Stimulated activated CD4-positive, alpha-beta T cell treated with anti-CD3 and anti-CD28 coated beads, Interleukin-12 subunit alpha, Interleukin-12 subunit beta, amount 100 ng/mL, for 48 hours (primary cell): ENCODE measurements around the gene WWOX.

Source experiments
- DNase-seq, 3 donors: peaks; one replicate each; pipeline ENCODE4 v3.0.0-alpha.2; 2020; ENCODE audit warnings: low read depth in 2 of 3, low spot score in 1 of 3

WWOX gene

GRCh38 chr16:78778101-78779004 lies 678.9 kb downstream of the WWOX start:
- peak; percentile 46 to 73 (median 53) for DNase-seq

- no peak for DNase-seq
Measured at GRCh38 chr16:78780808-78781207, 681.4 kb downstream of the WWOX start.

DNA sequence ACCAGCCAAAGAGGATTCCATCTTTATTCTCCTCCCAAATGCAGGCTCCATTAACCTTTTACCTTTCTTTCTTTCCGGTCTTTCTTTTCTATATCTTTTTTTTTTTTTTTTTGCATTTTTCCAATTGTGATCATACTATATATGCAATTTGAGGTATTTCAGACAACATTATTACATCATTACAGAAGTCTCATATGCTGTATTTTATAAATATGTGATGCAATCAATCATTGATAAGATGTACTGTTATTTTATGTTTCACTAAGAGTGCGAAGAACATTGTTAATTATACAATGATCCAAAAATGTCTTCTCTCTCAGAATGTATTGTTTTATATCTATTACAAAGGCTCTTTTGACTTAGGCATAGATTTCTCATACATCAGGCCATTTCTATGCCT lies 683.1 kb downstream of the WWOX start:
- DNase-seq: no peak

DNA sequence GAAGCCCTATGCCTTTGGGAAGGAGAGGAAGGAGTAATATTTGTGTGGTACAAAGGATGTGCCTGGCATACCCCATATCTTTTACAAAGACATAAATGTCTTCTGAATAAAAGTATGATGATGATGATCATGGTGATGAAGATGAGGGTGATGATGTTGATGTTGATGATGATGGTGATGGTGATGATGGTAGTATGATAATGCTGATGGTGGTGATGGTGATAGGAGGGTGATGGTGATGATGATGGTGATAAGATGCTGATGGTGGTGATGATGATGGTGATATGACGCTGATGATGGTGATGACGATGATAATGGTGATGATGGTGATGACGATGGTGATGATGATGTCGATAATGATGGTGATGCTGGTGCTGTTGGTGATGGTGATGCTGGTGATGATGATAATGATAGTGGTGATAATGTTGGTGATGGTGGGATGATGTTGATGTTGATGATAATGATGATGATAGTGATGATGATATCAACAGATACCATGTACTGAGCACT lies 684.2 kb downstream of the WWOX start:
- DNase-seq: no peak

- no peak for DNase-seq
Measured at GRCh38 chr16:78784771-78785170, 685.3 kb downstream of the WWOX start.

DNA sequence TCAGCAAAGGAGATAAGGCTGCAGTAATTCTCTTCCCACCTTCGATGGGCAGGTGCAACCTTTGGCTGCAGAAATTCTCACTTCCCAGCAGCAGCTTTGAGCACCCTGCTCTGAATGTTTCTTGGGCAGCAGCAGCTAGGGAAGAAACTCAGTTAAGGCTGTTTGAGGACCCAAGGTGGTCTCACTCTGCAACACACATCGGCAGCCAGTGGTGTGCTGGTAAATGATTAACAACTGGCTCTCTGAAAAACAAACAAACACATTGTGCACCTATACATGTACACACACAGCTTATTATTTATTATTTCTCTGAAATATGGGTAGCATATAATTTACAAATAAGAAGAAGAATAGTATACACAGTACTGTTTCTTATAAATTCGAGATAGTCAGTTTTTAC lies 685.8 kb downstream of the WWOX start:
- no peak for DNase-seq

- no peak for DNase-seq
Measured at GRCh38 chr16:78786635-78787034, 687.2 kb downstream of the WWOX start.

GRCh38 chr16:78788276-78788675 lies 688.8 kb downstream of the WWOX start:
- DNase-seq: no peak

- no peak for DNase-seq
Measured at GRCh38 chr16:78788696-78789095, 689.2 kb downstream of the WWOX start.

DNA sequence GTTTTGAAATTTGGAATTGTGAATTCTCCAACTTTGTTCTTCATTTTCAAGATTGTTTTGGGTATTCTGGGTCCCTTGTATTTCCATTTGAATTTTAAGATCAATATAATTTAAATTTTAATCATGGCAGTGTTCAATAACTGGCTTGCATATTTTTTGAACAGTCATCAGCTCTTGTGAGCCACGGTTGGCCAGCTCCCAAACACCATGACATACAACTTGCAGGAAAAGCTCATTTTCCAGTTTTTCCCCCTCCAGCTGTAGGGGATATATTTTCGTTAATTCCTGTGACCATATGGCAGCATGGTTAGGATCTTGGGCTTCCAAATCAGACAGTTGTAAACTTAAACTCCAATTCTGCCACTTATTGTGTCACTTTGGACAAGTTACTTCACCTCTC lies 690.1 kb downstream of the WWOX start:
- no peak for DNase-seq

DNA sequence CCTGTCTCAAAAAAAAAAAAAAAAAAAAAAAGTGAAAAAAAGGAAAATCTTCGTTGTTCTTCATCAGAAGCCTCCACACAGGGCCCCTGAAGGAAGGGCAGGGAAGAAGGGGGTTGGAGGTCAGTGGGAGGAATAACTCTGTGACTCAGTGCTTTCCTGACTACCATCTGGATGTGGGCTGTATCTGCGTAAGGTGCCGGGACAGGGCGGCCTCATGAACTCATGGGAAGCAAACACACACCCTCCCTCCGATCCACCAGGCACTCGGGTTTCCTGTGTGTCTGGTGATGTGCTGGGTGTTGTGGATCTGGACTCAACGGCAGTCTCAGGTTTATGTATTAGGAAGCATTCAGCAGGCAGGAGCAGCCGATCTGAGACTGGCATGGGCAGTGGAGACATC lies 691.6 kb downstream of the WWOX start:
- DNase-seq: no peak

DNA sequence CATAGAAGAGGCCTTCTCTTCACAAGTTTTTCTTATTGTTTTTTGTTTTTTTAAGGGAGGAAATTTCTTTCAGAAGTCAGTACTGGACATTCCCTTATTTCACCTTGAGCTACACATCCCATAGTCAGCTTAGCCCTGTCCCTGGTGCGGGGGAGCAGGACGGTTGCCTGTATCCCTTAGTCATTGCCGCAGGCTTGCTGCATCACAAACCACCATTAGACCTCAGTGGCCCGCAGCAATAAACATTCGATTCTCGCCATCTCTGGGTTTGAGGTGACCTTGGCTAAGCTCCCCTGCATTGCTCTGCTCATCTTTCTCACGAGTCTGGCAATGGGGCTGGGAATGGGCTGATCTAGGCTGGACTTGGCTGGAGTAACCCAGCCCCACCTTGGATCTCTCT lies 692.5 kb downstream of the WWOX start:
- DNase-seq: no peak

- DNase-seq: no peak
Measured at GRCh38 chr16:78792952-78793351, 693.5 kb downstream of the WWOX start.

- DNase-seq: no peak
Measured at GRCh38 chr16:78794581-78795250, 695.3 kb downstream of the WWOX start.

- no peak for DNase-seq
Measured at GRCh38 chr16:78795433-78795832, 696.0 kb downstream of the WWOX start.

- peak in 1 of 3 donors; percentile 55 for DNase-seq
Measured at GRCh38 chr16:78796221-78796866, 696.9 kb downstream of the WWOX start.

DNA sequence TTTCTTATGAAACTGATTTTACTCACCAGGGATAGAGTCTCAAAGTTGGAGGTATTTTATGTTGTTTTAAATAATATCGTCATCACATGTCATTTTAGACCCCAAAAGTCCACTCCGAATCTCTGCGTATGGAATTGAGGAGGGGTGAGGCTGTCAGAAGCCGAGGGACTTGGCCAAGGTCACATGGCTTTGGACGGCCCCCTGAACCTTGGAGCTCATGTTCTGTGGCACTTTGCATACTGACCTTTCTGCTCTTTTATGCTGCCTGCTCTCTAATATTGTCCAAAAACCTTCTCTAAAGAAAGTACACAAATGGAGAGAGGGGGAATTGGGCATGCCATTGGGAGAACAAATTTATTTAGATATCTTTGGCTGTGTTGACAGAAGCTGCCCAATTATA lies 700.0 kb downstream of the WWOX start:
- DNase-seq: no peak

DNA sequence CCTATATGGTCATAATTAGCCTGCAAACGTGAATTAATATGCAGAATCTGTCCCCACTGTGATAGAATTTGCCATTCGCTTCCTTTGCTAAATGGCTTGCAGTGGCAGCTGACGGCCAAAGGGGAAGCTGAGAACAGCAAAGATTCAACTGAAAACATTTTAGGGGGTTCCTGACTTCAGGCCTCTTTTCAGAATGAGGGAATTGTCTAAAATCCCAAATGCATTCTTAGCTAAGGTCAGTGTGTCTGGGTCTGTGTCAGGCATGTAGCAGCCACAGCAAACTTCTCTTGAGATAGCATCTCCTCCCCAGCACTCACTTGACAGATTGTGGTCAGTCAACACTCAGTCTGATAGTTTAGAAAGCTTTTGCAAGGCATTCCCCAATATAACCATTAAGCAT lies 701.1 kb downstream of the WWOX start:
- no peak for DNase-seq

DNA sequence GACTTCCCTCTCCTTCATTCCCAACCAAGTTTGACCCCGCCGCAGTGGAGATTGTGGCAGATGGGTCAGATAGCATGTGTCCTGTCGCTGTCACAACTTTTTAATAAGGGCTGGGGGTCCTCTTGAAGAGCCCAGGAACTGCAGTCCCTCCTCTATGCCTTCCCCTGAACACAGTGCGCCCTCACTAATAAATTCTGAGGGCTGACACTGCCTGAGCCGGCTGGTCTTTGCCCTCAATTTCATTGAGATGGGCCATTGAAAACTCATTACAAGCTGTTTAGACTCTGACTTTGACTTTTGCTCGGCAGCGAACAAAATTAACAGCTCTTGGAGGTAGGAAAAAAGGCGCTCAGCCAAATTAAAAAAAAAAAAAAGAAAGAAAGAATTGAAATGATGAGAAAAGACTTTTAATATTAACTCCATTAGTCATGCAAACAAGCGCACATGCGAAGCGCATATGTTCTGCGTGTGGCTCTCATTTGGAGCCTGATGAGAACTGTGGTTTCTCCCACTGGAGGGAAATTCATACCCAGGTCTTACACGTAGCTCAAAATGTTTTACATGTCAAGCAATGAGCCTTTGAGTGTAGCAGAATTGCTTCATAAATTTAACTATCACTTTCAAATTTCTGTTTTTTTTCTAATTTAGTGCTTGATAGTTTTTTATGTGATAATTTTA lies 704.7 kb downstream of the WWOX start:
- DNase-seq: no peak

- no peak for DNase-seq
Measured at GRCh38 chr16:78805556-78805955, 706.1 kb downstream of the WWOX start.

- no peak for DNase-seq
Measured at GRCh38 chr16:78811247-78811646, 711.8 kb downstream of the WWOX start.
